Adrenal gland (tissue), 5 donors: Measurements from ENCODE around the gene ZNF253.

Experiments used
- POLR2A ChIP-seq, 2 donors: fragments of 450-650 bp; IDR thresholded peaks; one replicate each; pipeline ENCODE4 v1.6.1; 2017; ENCODE audit warnings: antibody characterized with exemption in 2 of 2, mild to moderate bottlenecking in 2 of 2, moderate library complexity in 1 of 2
- TF ChIP-seq, protein P1 (sequence below), 6 experiments: fragments of 450-650 bp in 4 of 6; fragments of 200-600 bp in 2 of 6; sonication (generic) in 1 of 6; IDR thresholded peaks; 1 replicate in 5 of 6; 2 replicates in 1 of 6; pipeline versions ENCODE4 v1.5.1 to v1.8.0; 2016 to 2021; ENCODE audit warnings: antibody characterized with exemption in 6 of 6, mild to moderate bottlenecking in 2 of 6, moderate library complexity in 1 of 6
- donor health status: DM: no; HTN: no; CAD: no.

DNA sequence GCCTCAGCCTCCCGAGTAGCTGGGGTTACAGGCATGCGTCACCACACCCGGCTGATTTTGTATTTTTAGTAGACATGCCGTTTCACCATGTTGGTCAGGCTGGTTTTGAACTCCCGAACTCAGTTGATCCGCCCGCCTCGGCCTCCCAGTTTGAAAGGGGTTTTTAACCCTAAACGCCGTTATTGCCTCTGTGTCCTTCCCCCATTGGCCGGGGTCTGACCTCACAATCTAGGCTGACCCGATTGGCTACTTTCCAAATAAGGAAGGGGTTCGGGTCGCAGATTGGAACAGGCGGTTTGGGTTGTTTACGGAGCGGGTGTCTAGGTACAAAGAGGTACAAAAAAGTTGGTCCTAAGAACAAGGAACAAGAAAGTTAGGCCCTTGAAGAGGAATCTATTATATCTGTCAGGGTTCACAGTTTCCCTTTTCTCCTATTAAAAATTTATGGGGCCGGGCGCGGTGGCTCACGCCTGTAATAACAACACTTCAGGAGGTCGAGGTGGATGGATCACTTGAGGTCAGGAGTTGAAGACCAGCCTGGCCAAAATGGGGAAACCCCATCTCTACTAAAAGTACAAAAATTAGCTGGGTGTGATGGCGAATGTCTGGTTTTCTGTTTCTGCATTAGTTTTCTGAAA, 1.0 kb downstream of the ZNF253 start:
- TF ChIP-seq, protein P1, sequence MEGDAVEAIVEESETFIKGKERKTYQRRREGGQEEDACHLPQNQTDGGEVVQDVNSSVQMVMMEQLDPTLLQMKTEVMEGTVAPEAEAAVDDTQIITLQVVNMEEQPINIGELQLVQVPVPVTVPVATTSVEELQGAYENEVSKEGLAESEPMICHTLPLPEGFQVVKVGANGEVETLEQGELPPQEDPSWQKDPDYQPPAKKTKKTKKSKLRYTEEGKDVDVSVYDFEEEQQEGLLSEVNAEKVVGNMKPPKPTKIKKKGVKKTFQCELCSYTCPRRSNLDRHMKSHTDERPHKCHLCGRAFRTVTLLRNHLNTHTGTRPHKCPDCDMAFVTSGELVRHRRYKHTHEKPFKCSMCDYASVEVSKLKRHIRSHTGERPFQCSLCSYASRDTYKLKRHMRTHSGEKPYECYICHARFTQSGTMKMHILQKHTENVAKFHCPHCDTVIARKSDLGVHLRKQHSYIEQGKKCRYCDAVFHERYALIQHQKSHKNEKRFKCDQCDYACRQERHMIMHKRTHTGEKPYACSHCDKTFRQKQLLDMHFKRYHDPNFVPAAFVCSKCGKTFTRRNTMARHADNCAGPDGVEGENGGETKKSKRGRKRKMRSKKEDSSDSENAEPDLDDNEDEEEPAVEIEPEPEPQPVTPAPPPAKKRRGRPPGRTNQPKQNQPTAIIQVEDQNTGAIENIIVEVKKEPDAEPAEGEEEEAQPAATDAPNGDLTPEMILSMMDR (IDR thresholded peaks at IDR 0.05): no peak
- TF ChIP-seq POLR2A (IDR thresholded peaks at IDR 0.05): no peak
